ENCODE measurements around the gene PRELP.
"Not testable (repeated sequence)": the region's sequence is repeated elsewhere in the genome, so short reads cannot be mapped to it uniquely, and the experiment has no call there.

PRELP gene

DNA sequence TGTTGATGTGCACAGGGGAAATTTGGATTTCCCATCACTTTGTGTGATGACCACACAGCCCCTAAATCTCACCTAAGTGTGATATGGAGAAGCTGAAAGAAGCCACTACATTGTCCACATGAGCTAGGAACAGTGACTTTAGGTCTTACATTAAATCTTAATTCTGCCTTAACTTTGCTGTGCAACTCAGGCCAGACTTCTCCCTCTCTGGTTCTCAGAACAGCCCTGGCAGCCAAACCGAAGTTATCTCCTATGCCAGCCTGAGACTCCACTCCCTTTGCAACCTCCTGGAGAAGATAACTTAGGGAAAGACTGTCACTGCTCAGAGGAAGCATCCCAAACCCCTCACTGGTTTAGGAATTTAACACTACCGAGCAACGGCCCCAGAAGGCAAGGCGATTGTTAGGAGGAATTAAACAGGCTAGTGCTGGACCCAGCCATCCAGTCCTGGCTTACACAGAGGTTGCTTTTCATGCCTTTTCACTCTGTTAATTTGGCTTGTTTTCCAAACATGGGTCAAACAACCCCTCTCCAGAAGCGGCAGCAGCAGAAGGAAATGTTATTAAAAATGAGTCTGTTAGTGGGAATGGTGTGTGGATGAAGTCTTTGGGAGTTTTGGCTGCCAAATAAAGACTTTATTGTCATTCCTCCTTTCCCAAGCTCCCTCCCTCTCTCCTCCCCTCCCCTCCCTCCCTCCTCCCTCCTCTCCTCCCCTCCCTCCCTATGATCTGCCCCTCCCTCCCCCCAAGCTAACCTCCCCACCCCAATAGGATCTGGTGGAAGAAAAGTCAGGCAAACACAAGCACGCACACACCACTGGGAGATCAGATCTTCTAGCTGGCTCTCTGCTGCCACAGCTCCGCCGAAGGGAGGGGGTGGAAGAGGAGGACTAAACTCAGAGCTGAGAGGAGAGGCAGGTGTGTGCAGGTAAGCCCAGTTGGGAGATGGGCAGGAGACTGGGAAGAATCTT lies at the start of gene PRELP:
Gene PRELP, plus strand, starts transcription at position 795 of the 970 bp plus-strand sequence. CDS start 7,379 bp downstream, outside the sequence.
- no peak for DNase-seq

- DNase-seq: no peak
Measured at GRCh38 chr1:203426366-203426765, 49.2 kb upstream of the PRELP start.

DNA sequence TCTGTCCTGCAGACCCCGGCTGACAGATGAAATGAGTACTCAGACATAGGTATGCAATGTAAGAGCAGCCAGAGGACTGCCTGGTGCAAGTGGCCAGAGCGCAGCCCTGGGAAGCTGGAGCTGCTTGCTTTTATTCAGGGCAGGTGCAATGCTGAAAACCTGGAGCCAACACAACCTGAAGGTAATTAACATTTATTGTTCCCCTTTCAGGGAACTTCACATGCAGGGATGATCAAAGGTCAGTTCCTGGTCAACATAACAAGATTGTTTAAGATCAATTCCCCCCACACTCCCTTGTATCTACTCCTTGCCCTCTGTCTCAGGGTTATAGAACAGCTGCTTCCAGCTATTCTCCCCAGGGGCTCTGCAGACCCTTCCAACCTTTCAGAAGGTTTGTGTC lies 48.7 kb upstream of the PRELP start:
- no peak for DNase-seq

GRCh38 chr1:203427451-203427850 lies 48.2 kb upstream of the PRELP start:
- DNase-seq: no peak

DNA sequence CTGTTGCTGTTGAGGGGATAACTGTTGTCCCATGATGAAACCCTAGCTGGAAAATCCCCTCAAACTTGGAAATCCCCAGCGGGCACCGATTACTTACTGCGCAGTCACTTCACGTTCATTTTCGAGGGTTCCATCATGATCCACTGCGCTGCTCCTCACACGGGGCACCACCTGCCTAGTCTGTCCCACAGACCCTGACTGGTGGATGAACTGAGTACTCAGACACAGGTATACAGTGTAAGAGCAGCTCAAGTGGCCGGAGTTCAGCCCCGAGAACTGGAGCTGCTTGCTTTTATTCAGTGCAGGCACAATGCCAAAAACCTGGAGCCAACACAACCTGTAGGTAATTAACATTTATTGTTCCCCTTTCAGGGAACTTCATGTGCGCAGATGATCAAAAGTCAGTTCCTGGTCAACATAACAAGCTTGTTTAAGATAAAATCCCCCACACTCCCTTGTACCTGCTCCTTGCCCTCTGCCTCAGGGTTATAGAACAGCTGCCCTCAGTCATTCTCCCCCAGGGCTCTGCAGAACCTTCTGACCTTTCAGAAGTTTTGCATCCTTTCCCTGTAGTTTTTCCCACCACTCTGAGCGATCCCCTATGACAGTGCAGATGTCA lies 46.5 kb upstream of the PRELP start:
- DNase-seq: peak; percentile 71

DNA sequence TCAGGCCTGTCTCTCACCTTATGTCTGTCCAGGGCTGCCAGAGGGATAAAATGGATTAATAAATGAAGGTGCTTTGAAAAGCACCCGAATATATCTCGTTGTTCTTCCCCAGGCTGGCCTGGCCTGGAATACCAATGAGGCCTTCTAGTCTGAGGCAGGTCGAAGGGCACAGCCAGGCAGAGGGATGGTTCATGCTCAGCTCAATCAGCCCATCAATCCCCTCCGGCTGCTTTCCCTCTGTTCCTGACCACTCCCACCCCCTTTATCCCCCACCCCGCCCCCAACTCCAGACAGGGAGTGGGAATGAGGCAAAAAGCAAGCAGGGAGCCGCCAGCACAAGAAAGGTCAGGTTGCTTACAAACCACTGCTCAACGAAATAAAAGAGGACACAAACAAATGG lies 40.0 kb upstream of the PRELP start:
- DNase-seq: no peak

DNA sequence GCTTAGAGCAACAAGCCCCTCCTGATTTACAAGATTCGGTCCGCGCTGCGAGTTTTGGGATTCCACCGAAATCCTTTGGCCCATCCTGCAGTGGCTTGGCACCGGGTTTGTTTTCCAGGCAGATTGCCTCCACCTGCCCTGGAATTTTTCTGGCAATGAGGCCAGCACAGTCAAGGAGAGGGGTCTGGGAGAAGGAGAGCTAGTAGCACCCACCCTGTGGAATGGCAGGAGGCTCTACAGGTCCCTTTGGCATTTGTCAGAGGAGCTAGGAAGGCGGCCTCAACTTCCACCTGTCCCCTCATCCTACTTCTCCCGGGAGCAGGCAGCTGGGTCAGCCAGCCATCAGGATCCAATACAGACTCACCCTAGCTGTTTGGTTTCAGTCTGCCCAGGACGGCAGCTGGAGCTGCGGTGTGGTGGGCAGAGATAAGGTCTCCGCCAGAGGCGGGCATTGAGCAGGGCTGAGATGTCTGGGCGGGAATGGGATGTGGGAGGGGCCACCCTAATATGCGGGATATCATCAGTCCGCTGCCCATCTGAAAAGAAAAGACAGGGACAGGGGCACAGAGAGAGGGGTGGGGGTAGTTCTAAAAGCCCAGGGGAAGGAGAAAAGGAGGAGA lies 37.8 kb upstream of the PRELP start:
- DNase-seq: no peak

DNA sequence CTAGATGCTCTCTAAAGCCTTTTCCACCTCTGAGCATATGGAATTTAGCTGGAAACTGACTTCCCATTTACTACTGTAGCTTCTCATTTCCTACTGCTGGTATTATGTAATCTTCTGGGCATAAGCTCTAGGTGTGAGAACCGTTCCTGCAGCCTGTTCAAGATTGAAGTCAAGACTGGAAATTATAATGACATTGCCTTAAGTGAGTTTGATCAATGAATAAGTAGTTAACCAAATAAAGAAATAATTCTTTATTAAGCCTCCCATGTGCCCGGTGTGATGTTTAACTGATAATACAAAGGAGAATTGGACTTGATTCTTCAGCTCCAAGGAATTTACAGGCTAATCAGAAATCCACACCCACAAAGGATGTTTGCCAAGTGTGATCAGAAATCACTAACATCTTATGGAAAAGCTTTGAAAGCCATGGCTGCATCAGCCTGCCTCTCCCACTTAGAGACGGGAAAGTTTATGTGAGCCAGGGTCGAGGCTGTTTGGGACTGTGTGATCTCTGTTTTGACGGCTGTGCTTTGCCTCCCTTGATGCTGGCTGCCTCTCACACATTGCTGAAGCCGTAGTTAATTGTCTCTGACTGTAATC lies 36.4 kb upstream of the PRELP start:
- no peak for DNase-seq

DNA sequence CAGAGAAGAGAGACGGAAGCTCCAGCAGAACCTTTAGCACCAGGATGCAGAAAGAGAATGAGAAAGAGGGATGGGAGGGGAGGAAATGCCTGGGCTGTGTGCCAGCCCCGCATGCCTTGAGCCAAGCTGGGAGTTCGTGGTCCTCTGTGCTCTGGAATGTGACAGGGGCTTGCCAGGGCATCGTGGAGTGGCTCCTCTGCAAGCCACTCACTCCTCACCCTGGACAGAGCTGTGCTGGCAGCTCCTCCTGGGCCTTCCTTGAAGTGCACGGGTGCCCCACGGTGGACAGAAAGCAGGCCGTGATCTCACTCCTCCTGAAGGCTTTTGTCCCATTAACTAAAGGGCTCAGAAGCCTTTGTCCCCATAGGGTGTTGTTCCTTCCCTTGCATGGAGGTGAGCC lies 34.8 kb upstream of the PRELP start:
- DNase-seq: peak; percentile 50

- DNase-seq: no peak
Measured at GRCh38 chr1:203441766-203442165, 33.8 kb upstream of the PRELP start.

DNA sequence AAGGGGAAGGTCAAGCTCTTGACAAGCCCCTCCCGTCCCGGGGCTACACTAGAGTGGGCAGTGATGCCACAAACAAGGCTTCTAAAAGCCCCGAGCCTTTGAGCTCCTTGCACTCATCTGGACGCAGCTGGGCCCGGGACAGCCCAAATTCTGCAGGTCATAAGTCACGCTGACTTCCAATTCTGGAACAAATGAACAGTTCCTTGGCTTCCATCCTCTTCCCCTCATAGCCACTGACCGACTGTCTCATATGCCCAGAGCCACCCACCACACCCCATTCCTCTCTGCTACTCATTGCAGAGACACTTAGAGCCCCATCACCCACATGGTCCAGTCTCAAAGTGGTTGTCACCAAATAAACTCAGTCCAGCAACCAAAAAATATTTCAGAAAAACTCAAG lies 32.8 kb upstream of the PRELP start:
- no peak for DNase-seq

DNA sequence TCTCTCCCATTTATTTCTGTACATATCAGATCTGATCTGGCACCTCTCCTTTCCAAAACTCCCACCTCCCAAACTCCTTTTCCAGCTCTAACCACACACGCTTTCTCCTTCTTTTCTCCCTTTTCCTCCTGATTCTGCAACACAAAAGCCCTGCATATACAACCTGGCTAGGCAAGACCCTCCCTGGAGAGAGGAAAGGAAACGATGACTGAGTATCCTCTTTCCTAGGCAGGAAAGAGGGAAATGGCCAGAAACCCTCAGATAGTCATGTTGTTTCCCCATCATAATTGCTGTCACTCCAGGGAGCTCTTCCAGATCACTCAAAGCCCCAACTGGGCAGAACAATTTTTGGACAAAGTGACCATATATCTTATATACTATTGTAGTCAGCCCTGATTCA lies 32.3 kb upstream of the PRELP start:
- no peak for DNase-seq

DNA sequence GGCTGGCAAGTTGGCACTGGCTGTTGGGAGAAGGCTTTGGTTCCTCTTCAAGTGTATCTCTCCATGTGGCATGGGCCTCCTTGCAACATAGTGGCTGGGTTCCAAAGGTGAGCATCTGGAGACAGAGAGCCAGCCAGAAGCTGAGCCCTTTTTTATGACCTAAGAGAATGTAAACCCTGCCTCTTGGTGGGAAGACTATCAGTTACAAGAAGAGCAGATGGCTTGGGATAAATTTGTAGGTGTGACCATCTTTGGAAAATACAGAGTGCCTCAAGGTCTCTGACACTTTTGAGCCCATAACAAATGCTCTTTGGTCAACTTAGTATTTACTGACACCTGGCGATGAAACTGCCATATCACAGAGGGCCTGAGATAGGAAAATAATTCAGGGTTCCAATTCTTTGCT lies 31.4 kb upstream of the PRELP start:
- peak; percentile 51 for DNase-seq

GRCh38 chr1:203447151-203447550 lies 28.5 kb upstream of the PRELP start:
- DNase-seq: no peak

DNA sequence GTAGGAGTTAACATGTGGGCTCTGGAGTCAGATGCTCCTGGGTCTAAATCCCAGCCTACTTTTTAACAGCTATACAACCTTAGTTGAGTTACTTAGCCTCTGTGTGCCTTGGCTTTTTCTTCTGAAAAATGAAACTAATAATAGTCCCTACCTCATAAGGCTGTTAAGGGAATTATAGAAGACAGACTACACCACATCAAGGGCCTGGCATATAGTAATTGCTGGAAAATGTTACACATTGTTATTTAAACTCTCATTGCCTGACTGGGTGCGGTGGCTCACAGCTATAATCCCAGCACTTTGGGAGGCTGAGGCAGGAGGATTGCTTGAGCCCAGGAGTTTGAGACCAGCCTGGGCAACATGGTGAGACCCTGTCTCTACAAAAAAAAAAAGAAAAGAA lies 28.0 kb upstream of the PRELP start:
- DNase-seq: not testable (repeated sequence)

DNA sequence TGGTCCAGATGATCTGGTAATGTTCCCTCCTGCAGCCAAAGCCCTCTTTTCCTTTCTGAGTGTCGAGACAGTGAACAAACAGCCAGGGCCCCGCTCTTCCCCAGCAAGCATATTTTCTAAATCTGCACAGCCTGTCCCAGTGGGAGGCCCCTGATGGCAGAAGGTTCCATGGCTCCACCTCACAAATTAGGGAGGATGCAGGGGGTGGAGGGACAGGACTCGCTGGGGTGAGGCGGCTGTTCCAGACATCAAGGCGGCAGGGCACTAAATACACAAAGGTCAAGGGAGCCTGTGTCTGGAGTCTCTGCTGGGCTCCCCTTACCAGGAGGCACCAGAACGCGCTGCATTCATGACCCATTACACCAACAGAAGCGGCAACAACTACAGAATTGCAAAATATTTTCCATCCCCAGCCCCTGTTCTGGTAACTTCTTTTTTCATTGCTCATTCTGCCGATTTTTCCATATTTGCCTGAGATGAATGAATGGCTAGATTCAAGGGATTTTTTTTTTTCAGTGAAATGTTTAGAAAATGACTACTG lies 27.0 kb upstream of the PRELP start:
- DNase-seq: peak; percentile 89

DNA sequence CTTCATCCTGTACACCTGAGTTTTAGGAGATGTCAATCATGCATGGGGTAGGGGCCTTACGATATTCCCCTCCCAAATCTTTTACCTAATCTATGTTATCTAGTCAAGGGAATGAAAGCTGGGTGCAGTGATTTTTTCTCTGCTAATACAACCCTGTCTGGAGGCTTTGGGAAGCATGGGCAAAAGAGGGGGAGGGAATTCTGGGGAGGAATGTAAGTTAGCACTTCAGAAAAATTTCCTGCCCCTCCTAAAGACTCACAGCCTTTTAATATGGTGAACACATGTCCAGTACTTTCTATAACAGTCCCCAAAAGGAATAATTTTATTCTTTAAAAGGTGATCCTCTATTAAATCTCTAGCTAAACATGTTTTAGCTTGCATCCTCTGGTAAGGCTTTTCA lies 25.6 kb upstream of the PRELP start:
- no peak for DNase-seq

GRCh38 chr1:203450479-203451149 lies 25.0 kb upstream of the PRELP start:
- DNase-seq: no peak

DNA sequence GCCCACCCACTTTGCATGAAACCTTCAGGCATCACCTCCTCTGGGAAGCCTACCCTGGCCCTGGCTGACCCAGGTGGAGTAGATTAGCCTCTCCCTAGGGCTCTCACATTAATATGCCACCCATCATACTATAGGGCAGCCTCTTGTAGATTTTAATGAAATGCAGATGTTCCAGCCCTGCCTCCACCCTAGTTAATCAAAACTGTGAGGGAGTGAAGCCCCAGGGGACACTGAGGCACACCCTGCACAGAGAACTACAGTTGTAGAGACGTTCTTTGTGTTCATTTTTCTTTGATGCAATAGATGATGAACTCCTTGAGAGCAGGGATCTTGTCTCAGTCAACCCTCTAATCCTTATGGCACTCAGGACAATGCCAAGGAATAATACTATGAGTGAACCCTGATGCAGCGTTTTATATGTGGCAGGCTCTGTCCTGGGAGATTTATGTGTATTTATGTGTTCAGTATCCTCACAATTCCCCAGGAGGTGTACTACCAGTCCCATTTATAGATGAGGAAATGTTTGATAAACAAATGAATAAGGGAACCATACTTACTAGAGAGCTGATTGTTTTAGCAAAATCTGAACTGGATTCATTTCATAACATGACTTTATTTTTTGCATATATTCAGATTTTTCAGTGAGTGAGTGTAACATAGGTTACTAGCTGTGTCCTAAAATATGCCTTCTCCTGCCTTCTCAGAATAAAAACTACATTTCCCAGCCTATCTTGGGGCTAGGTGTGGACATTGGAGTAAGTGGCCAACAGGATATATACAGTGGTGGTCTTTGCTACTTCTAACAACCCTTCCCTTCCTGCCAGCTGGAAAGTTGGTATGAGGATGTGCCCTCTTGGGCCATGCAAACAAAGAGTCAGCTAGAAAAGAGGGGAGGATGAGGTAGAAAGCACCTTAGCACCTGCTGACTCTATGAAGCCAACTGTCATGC lies 23.5 kb upstream of the PRELP start:
- no peak for DNase-seq

DNA sequence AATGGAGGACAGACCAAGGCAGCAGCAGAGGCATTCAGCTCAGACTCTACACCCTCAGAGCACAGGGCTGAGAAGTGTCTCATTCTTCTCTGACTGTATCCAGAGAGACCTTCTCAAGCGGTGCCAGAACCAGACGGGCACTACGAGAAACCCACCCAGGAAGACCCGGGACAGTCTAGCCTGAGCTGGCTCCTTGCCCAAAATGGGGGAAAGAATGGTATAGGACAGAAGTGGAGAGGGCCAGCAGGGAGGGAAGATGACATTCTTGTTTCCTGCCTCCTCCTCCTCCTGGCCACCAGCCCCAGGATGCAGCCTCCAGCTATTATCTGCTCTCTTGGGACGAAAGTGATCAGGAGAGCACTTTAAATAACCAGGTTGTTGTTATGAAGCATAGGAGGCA lies 22.6 kb upstream of the PRELP start:
- no peak for DNase-seq

- no peak for DNase-seq
Measured at GRCh38 chr1:203453616-203454015, 22.0 kb upstream of the PRELP start.
